Measurements from ENCODE around the gene TMOD3.
"Not testable (repeated sequence)": the region's sequence is repeated elsewhere in the genome, so short reads cannot be mapped to it uniquely, and the experiment has no call there.

TMOD3 gene

DNA sequence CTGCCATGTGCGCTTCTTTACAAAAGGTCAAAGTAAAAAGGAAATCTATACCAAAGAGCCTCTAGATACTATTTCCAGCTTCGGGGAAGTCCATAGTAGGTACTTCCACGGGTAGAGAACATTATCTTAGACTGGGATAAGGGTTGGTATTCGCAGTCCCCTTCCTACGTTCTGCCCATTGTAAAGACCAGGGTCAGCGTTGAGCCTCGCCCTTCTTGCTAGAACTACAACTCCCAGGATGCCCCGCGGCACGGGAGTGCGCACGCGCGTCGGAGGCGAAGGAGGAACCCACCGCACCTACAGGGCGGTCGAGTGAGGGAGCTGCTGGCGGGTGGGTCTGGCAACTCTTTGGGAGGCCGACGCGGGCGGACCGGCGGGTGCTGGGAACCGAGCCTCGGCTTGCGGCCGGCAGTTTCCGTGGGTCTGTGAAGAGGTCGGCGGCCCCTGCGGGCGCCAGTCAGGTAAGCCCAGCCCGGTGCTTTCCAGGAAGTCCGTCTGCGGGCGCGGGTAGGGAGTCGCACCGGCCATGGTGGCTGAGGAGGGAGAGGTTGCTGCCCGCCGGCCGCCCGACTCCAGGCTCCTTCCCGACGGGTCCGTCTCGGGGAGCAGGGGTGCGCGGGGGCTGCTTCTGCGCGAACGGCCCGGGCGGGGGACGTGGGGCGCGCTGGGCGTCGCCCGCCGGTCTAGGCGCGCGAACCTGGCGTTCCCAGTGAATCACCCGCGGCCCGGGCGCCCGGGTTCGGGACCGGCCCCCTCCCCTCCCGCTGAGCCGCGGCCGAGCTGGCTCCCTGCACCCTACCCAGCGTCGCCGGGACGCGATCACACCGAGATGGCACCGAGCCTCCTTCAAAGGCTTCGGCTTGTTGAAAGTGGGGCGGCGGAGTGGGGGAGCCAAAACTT is at the start of gene TMOD3:
TMOD3 (plus strand) TSS at position 278 of the 900 bp plus-strand sequence. CDS start 33,232 bp downstream, outside the sequence.
- peak; percentile 87 for DNase-seq (ENCODE audit: low read depth)

DNA sequence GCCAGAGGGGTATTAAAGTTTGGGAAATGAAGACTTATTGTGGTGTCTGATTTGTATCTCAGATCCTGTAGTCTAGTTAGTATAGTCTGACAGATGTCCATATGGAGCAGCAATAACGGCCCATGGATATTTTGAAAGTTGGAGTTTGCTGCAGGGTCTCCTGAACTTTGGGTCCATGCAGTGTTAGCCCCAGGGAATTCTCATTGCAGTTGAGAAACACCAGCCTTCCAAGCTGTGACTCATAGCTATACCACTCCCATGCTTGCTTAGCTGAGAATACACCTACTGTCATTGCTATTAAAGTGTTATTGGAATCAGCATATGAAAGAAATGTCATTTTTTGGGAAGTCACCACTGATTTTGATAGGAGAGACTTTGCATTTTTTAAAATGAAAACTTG is 48.8 kb upstream of the TMOD3 start:
- no peak for DNase-seq (ENCODE audit: low read depth)

DNA sequence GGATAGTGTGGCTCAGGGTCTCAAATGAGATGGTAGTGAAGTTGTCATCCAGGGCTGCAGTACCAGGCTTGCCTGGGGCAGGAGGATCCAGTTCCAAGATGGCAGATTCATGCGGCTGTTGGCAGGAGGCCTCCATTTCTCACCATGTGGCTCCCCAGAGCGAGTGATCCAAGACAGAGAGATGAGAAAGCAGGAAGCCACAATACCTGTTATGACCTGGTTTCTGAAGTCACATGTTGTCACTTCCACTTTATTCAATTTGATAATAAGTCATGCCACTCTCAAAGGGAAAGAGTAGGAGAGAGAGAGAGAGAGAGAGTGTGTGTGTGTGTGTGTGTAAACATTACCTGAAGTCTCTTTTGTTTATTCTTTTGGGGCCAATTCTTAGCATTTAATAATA is 47.9 kb upstream of the TMOD3 start:
- no peak for DNase-seq (ENCODE audit: low read depth)

DNA sequence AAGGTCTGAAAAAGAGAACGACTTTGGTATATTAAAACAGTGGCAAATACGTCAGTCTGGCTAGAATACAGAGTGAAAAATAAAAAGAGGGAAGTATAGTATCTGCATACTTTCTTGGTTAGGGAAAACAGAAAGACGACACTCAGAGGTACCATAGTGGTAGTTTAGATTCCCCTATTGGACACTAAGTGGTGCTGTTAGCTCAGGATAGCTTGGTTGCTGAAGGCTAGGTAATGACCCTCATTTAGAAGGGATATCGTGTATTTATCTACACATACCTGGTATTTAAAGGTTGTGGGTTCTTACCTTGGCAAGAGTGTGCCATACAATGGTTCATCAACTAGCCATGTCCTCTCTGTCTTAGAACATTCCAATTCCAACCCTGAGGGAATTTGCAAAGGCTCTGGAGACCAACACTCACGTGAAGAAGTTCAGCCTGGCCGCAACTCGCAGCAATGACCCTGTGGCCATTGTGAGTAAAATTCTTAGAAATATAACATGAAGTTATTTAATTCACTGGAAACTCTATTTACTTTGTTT is 47.0 kb upstream of the TMOD3 start:
- DNase-seq (ENCODE audit: low read depth): no peak

DNA sequence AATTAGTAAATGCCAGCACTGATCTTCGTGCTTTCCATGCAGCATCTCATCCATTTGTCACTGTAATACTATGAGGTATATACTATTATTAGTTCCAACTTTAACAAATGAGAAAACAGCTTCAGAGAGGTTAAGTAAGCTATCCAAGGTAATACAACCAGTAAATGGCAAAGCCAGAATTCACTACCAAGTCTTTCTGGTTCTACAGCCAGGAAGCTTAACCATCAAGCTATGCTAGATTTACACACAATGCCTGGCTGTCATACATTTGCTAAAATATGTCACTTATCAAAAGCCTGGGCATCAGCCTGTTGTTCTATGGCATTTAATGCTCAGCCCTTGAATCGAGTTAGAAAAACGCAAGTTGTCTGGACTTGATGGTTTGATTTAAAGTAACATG is 45.5 kb upstream of the TMOD3 start:
- DNase-seq (ENCODE audit: low read depth): no peak

DNA sequence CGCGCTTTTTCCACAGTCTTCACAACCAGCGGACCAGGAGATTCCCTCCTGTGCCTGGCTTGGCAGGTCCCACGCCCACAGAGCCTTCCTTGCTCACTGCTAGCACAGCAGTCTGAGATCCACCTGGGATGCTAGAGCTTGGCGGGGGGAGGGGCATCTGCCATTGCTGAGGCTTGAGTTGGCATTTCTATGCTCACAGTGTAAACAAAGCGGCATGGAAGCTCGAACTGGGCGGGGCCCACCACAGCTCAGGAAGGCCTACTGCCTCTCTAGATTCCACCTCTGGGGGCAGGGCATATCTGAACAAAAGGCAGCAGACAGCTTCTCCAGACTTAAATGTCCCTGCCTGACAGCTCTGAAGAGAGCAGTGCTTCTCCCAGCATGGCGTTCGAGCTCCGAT is 42.3 kb upstream of the TMOD3 start:
- DNase-seq (ENCODE audit: low read depth): not testable (repeated sequence)

DNA sequence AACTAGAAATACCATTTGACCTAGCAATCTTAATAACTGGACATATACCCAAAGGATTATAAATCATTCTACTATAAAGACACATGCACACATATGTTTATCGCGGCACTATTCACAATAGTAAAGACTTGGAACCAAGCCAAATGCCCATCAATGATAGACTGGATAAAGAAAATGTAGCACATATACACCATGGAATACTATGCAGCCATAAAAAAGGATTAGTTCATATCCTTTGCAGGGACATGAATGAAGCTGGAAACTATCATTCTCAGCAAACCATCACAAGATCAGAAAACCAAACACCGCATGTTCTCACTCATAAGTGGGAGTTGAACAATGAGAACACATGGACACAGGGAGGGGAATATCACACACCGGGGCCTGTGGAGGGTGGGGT is 37.0 kb upstream of the TMOD3 start:
- DNase-seq (ENCODE audit: low read depth): not testable (repeated sequence)

DNA sequence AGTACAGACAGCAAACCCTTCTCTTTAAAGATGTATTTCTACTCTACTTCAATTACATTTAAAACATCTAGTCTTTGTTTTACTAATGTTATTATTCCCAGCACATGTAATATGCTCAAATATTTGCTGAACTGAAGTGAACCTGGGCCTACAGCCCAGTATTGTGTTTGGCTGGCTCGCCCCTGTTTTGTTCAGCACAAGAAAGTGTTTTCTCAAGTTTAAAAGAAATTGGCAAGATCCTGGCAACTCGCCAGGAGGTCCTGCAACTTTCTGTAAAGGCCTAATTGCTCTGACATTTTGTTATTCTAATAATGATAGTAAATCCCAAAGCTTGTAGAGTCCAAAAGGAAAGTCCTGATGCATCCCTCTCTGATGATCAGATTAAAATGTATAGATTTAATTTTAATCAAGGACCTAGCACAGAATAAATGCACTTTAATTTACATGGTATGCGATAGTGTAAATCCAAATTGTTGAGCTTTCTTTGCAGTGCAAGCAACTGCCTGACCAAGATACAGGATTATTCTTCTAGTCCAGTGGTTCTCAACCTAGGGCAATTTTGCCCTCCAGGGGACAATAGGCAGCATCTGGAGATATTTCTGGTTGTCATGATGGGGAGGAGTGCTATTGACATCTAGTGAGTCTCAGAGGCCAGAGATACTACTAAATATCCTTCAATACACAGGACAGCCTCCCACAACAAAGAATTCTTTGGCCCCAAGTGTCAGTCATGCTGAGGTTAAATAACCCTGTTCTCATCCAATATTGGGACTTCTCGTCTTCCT is 35.7 kb upstream of the TMOD3 start:
- DNase-seq (ENCODE audit: low read depth): no peak

DNA sequence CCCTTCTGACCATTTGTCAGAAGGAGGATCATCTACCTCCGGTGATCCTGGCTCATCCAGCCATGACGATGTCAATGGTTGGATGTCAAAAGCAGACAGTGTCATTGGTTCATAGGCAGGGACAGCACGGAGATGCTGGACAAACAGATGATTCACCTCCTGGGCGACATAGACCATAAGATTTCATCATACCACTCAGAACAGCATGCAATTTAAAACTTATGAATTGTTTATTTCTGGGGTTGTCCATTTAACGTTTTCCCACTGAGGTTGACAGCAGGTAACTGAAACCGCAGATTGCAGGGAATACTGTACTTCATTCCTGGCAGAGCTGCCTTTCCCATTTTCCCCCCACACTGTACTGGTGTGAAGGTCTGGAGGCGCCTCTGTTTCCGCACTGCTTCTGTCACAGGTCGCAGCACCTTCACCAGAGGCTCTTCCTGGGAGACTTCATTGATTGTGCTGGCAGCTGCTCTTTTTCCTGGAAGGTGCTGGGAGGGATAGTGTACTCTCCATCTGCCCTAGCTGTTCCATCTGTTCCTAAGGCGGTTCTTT is 32.5 kb upstream of the TMOD3 start:
- DNase-seq (ENCODE audit: low read depth): no peak

DNA sequence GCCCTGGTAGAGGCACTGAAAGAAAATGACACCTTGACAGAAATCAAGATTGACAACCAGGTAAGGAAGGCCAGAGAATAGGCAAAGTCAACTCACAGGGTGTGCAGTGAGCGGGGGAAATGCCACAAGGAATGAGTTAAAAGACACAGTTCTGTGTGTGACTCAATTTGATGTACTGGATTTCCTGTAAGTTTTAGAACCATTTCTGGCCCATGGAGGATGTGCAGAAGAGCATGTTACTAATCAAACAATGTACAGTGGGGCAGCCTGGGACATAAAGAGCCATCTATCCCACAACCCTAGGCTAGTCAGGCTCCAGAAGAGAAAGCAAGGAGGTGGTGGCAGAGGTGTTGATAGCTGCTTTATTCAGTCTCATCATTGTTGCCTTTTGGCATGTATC is 31.2 kb upstream of the TMOD3 start:
- DNase-seq (ENCODE audit: low read depth): no peak

DNA sequence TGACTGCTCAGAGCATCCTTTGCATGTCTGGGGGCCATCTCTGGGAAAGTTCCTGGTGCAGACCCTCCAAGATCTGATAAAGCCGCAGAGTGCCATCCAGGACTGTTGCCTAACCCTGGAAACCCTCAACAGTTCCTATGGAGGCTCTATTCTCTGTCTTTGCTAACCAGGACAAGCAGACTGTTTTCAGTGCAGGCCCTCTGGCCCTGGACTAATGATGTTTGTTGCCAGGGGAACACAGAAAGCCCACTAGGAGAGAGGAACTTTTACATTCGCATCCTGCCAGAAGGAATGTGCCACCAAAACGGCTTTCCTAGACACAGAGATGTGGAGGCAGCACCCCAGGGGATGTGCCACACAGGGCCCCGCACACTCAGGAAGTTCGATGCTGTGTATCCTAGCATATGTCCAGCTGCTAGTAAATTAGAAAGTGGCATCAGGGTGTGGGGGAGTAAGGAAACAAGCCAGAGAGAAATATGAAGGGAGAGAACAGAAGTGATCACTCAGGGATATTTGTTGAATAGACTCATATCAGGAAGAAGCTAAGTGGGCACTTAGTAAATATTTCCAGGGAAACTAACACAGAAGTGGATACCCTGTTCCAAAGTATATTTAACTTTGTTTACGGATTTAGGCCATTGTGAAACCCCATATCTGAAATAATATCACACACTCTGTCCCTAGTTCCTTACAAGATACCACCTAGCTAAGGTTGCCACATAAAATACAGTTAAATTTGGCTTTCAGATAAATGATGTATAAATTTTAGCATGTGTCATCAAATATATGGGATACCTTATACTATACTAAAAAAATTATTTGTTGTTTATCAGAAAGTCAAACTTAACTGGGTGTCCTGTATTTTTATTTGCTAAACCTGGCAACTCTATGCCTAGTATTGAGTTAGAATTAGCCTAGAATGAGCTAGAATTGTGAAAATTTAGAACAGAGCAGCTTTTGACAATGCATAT is 29.9 kb upstream of the TMOD3 start:
- no peak for DNase-seq (ENCODE audit: low read depth)

DNA sequence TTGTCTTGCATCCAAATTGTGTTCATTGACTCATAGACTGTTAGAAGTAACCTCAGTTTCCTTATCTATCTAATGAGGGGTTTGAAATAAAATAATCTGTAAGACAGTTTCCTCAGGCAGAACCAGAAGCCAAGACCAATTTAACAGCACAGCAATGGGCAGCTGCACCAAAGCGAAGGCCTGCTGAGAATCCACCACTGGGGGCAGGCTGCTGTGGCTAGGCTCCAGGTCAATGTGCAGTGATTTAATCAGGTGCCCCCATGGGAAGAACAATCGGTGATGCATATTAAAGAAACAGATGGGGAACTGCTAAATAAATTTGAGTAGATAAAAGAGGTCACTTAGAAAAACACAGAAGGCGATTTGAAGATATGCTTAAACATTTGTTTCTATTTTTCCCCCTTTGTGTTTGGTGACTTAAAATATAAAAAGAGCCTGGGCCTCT is 28.0 kb upstream of the TMOD3 start:
- DNase-seq (ENCODE audit: low read depth): no peak

DNA sequence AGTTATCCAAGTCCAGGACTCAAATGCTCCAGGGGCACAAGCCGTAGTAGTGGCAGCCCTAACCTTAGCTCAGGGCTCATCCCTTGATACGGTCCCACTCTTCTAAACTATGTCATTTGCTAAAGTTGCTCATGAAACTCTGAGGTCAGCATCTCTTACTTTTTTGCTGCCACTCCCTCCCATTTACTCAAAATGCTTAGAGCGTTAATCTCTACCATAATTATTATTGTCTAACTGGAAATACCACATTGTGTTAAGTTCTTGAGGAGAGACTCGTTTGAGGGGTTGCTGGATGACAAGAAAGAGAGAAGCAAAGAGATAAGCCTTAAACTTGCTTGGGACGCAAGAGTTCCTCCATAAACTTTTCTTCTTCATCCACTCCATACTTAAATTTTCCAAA is 26.9 kb upstream of the TMOD3 start:
- DNase-seq (ENCODE audit: low read depth): no peak

DNA sequence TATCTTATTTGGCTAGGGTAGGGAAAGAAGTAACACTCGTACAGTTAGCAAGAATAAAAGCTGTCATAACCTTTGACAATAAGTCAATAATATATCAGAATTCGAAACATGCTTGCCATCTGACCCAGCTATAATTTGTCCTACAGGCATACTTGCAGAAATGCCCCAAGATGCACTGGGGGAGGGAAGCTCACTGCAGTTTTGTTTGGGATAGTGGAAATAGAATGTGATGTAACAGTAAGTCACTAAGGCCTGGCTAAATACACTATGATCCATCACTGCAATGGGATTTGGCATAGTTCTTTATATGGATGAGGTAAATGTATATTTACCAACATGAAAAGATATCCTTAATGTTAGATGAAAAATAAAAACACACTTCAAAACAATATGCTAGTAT is 25.5 kb upstream of the TMOD3 start:
- DNase-seq (ENCODE audit: low read depth): no peak

DNA sequence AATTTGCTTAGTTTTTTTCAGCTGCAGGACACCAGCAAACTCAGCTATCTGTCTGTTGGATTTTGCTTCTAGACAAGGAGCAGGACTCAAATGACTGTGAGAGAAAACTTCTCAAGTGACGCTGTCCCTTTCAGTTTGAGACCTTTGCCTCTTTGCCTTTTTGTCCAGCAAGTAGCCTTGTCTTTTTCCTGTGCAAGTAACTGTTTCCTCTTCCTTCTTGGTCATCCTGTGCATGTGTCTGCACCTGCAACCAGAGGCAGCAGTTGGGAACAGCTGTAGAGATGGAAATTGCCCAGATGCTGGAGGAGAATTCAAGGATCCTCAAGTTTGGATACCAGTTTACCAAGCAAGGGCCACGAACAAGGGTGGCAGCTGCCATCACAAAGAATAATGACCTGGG is 23.3 kb upstream of the TMOD3 start:
- no peak for DNase-seq (ENCODE audit: low read depth)

DNA sequence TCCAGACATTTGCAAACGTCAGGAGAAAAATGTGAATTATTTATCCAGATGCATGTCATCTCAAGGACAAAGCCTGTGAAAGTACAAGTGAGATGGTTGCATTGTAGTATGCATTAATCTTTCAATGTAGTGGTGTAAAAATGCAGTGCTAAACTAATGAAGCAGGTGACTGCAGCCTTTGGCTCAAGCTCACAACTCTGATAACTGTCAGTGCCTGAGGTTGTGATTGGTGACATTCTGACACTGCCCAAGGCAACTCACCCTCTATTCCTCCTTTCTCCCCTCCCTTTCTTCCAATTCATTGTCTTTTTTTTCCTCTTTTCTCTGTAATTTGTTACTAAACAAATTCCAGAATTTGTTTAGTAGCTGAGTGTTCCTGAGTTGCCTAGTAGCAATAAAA is 20.0 kb upstream of the TMOD3 start:
- no peak for DNase-seq (ENCODE audit: low read depth)

DNA sequence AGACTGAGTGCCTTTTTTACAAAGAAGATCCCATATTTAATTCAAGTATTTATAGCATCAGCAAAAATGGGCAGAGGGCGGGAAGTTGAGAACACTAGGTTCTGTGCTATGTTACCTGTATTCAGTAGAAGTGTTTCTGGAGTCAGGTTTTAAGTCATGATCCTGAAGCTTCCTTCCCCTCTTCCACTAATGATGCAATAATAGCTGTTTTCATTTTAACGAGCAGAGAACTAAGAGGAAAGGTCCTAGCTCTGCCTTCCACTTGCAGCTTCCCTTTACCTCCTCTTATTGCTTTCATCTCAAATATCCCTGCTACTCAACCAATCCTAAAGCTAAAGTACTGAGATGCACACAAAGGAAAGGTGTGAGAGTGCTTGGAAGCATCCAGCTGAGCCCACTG is 16.9 kb upstream of the TMOD3 start:
- no peak for DNase-seq (ENCODE audit: low read depth)

DNA sequence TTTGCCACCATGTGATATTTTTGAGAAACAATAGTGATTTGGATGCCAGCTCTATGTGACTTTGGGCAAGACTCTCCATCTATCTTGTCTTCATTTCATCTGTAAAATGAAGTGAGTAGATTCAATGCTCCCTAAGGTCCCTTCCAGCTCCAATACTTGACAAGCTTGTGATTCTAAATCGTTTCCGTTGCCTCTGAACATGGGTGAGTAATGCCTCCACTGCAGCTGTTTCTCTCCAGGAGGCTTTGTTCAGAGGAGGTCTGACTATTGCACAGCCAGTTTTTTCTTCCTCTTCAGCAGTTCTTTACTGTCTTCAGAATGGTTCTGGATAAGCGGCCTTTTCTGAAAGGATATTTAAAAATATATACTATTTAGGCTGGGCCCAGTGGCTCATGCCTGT is 14.8 kb upstream of the TMOD3 start:
- DNase-seq (ENCODE audit: low read depth): no peak

DNA sequence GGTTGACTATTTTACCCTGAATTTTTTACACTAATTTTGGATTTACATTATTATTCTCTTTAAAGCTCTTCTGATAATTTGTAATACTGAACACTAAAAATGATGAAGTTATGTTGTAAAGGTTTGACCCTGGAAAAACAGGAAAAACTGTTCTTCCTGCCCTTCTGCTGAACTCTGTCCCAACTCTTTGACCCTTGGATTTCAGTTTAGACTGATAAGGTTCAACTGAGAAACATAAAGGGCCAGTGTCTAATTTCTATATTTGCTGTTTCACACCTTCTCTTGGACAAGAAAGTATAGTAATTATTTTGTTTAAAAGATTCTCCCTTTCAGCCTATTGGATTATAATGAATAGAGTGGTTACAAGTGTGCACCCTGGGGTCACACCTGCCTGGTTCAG is 12.8 kb upstream of the TMOD3 start:
- DNase-seq (ENCODE audit: low read depth): no peak

DNA sequence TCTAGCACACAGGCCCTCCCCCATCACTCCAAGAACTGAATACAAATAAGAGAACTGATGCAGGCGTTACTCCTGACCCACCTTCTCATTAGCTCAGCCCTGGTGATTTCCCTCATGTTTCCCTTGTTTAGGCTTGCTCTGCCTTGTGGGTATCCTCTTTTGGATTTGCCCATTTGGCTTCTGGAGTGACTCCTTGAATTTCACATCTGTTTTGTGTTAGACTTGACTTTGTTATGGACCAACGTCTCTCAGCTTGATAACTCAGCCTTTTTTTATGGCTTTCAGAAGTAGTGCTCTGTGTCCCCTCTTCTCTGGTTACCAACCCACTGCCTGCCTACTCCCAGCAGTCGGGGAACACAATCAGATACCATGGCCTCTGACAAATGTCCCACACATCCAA is 11.3 kb upstream of the TMOD3 start:
- no peak for DNase-seq (ENCODE audit: low read depth)

DNA sequence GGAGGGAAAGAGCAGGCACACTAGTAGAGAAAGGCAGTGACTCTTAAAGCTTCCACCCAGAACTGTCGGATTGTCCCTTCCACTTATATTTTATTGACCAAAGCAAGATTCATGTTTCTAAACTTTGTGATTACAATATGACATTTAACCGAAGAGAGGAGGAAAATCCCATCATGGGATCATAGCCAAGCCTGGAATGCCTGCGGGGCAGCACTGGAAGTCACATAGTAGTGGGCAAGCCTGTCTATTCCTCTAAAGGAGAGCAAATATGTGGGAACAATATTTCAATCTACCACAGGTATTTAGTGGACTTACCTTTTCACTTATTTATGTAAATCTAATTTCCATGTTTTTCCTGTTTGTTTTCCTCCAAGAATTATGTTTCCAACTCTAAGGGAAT is 3.8 kb upstream of the TMOD3 start:
- no peak for DNase-seq (ENCODE audit: low read depth)
